NAMALWA (cell line): ENCODE data around the gene NKG7.

Experiments
- DNase-seq: peaks from one replicate; pipeline ENCODE4 v3.0.0-alpha.2; 2015; ENCODE audit warnings: low spot score

Gene NKG7

DNA sequence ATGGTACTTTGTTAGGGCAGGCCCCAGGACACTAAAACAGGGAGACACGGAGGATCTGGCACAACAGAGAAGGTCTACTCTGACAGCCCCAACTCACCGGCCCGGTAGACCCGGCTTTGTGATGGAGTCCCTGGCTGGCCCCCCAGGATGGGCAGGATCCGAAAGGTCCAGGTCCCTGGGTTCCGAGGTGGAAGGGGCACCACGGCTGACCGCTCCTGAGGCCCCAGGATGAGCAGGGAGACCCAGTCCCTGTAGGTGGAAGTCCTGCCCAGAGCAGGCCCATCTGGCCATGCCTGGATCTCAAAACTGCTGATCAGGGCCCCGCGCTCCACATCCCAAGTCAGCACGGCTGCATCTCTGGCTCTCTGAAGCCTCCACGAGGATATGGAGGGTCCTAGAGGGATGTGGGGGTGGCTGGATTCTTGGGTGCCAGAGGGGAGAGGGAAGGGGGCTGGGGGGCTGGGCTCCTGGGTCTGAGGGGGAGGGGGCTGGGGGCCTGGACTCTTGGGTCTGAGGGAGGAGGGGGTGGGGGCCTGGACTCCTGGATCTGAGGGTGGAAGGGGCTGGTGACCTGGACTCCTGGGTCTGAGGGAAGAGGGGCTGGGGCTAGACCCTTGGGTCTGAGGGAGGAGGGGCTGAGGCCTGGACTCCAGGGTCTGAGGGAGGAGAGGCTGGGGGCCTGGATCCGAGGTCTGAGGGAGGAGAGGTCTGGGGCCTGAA, 35.2 kb downstream of the NKG7 start:
- DNase-seq: no peak

DNA sequence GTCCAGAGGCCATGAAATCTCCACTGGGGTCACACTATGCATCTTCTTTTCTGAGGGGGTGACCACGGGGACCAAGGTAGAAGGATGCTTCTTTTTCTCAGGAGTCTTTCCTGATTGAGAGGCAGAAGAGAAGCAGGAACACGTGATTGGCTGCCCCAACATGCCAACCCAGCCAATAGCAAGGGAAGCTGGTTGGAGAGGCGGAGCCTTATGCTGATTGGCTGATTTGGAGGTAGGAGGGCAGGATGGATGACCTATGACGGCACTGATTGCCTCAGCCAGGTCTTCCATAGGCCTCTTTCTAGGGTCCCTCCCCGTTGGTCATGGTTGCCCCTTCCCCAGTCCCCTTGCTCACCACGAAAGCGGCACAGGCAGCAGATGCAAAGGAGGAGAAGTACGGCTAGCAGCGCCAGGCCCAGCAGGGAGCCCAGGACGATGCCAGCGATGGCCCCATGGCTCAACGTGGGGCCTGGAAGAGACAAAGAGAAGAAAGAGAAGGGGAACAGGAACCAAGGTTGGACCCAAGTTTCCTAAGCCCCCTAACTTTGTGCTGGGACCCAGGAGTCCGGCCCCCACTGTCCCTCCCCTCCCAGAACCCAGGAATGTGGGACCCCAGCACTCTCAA, 38.5 kb downstream of the NKG7 start:
- DNase-seq: peak; percentile 96

DNA sequence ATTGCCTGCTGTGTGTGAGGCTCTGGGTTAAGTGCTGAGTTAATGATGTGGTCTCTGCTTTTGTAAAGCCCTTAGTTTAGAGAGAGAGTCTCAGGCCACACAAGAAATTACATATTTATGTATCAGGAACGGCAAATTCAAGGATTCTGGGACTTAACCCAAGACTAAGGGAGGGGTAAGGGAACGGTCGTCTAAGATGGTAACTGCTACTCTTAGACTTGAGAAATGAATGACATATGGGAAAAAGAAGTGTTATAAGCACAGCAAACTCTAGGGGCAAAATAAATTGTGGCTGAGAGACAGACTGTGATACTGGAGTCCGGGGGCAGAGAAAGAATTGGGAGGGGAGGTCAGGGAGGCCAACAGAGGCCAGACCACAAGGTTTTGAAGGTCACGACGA, 40.7 kb downstream of the NKG7 start:
- DNase-seq: no peak

DNA sequence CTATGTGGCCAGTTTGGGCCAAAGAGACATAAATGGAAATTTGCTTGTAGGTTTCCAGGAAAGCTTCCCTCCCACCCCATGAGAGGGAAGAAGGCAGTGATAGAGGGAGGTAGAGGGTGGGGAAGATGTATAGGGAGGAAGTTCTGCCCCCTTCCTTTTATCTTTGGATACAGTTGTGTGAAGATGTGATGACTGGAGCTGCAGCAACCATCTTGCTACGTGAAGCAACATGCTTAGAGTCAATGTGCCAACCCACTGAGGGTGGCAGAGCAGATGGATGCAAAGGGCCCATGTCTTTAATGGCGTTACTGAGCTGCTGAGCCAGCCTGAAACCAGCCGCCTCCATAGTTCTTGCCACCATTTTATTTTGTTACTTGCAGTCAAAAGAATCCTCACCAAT, 41.3 kb downstream of the NKG7 start:
- no peak for DNase-seq

DNA sequence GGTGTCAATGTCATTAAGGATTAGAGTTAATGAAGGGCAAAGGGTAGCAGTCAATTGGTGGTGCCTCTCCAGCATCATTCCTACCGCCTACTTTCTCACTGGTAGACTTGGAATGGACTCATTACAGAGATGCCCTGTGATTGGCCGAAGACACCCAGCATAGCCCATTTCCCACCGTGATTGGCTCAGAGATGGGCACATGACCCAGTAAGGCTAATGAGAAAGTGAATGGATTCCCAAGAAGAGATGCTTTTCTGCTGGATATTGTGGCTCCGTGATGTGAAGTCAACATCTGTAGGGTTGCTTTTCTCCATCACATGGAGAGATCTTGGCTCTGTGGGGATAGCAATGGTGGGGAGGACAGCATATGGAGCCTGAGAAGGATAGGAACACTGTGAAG, 42.1 kb downstream of the NKG7 start:
- DNase-seq: no peak

DNA sequence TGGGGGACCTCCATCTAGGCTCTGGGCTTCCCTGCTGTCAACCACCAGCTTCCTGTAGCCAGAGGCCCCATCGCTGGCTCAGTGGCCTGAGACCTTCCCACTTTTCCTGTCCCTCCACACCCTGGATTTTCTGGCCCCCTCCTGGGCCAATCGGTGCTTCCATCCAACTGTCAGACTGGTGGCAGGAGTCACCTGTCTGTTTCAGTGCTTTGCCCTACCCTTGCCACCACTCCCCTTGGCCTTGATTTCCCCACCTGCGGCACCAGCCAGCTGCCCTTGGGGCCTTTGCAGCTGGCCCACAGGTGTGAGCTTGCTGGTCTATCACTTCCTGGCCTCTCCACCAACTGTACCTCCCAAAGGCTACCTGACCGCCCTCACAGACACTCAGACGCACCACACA, 43.0 kb downstream of the NKG7 start:
- DNase-seq: no peak

DNA sequence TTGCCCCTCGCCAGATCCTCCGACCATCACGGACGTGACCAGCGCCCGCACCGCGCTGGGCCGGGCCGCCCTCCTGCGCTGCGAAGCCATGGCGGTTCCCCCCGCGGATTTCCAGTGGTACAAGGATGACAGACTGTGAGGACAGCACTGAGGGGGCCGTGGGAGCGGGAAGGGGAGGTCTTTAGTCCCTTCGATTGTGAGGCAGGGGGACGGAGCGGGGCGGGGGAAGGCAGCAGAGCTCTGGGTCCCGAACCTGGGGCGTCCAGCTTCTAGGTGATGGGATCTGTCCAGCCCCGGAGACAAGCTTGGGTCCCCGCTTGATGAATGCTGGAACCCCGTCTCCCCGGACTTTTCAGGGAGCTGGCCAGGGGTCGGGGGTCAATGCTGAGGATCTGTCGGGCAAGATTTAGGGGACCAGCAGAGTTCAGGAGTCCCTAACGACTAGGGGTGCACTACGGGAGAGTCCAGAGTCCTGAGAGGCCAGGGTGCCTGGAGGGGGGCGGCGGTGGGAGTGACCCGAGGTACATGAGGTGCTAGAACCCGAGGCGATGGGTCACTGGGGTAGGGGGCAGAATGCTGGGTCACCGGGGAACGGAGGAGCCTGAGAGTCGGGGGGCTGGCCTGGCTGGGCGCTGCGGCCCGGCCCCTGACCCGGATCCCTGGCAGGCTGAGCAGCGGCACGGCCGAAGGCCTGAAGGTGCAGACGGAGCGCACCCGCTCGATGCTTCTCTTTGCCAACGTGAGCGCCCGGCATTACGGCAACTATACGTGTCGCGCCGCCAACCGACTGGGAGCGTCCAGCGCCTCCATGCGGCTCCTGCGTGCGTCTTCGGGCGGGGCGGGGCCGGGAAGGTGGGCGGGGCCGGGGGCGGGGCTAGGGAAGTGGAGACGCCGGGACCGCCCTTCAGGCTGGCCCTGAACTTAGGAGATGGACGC, 45.1 kb downstream of the NKG7 start:
- DNase-seq: no peak

DNA sequence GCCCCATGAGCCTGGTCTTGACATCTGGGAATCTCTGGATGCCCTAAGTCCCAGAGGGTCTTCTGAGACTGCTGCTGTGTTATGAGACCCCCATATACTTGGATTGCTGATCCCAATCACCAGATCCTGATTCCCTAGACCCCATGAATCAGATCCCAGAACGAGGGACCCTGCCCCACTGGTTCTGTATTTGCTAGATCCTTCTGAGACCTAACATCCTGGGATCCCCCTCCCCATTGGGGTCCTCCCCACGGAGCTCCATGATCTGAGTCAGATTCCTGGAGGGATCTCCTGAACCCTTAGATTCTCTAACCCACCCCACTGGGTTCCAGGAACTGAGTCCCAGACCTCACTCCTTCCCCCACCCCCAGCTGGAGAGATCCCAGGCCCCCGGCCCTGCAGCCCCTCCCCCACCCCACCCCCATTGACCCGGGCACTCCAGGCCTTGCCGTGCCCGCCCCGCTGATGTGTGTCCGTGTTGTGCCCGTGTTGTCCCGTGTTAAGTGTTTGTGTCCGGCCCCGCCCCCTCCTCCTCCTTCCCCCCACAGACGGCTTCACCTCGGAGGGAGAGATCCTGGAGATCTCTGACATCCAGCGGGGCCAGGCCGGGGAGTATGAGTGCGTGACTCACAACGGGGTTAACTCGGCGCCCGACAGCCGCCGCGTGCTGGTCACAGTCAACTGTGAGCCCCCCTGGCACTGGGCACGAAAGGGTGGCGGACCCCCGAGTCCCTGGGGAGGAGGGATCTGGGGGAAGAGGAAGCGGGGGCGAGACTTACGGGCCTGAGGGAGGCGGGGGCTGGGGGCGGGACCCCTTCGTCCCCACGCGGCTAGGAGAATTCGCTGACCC, 46.0 kb downstream of the NKG7 start:
- DNase-seq: no peak

DNA sequence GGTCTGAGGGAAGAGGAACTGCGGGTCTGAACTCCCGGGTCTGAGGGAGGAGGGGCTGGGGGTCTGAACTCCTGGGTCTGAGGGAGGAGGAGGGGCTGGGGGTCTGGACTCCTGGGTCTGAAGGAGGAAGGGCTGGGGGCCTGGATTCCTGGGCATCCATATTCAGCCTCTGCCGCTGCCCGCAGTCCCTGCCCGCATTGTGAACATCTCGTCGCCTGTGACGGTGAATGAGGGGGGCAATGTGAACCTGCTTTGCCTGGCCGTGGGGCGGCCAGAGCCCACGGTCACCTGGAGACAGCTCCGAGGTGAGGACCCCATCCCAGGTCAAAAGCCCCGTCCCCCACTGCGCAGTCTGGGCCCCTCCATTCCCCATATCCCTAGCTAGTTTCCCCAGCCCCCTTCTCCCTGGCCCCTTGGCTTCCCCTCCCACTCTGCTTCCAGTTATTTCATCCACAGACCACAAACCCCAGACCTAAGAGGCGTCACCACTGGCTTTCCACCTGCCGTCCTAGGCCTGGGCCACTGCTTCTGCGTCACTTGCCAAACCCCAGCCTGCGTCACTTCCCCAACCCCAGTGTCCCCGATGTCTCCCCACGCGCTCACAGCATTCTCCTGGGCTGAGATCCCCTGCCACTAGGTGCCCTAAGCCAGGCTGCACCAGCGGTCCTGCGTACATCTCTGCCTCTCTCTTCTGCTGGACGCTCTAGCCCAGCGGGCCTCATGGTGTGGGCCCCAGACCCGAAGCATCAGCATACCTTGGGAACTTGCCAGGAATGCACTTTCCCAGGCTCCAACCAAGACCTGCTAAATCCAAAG, 47.1 kb downstream of the NKG7 start:
- DNase-seq: no peak

DNA sequence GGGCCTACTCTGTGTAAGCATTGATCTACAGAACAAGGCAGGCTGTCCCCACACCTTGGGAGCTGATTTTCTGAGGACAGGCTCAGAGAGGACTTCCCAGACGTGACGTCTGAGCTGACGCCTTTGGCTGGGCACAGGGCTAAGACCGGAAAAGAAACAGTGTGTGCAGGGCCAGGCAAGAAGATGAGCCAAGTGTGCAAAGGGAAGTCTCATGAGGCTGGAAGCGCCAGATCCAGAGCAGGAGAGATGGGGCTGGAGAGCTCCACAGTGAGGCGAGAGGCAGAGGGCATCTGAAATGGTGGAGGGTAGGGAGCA, 48.3 kb downstream of the NKG7 start:
- DNase-seq: no peak

DNA sequence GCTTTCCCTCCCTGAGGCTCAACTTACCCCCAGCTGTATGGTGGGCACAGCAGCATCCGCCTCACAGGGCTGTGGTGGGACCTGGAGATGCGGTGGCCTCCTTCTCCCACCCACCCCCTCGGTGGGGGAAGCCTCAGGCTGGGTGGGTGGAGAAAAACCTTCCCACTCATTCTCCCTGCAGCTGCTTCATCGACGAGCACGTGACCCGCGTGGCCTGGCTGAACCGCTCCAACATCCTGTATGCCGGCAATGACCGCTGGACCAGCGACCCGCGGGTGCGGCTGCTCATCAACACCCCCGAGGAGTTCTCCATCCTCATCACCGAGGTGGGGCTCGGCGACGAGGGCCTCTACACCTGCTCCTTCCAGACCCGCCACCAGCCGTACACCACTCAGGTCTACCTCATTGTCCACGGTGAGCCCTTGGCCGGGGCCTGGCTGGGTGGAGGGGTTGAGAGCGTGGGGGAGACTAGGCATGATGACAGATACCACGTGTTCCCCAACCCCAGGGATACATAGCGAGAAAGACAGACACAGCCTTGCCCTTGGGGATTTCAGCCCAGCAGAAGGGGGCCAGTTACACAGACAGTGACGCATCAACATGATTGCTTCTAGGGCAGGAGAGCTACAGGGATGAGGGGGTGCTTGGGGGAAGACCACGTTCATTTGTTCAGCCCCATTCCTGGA, 48.8 kb downstream of the NKG7 start:
- no peak for DNase-seq

DNA sequence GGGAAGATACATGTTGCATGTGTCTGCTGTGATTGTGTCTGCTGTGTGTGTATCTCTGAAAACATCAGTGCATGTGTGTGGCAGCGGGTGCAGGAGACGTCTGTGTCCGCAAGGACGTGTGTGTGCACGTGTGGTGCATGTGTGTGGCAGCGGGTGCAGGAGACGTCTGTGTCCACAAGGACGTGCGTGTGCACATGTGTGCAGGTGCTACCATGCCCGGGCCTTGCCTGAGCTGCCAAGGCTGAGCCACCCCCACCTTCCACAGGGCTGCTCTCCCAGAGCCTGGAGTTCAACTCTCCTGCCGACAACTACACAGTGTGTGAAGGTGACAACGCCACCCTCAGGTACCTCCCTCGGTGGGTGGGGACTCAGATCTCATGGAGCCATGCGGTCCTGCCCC, 50.7 kb downstream of the NKG7 start:
- no peak for DNase-seq
